Ovary (tissue), 3 donors: ENCODE measurements around the gene TTLL11.

Experiments used
- POLR2A ChIP-seq: fragments of 450-650 bp; IDR thresholded peaks from one replicate; pipeline ENCODE4 v1.6.1; 2017; ENCODE audit warnings: antibody characterized with exemption, mild to moderate bottlenecking, moderate library complexity
- TF ChIP-seq, protein P1 (sequence below), 3 donors: fragments of 450-650 bp in 2 of 3; fragments of 200-600 bp in 1 of 3; IDR thresholded peaks; one replicate each; pipeline versions ENCODE4 v1.5.1 to v1.8.0; 2016 to 2022; ENCODE audit warnings: antibody characterized with exemption in 3 of 3, mild to moderate bottlenecking in 1 of 3
- donor health status: DM: no; HTN: no; CAD: no.

DNA sequence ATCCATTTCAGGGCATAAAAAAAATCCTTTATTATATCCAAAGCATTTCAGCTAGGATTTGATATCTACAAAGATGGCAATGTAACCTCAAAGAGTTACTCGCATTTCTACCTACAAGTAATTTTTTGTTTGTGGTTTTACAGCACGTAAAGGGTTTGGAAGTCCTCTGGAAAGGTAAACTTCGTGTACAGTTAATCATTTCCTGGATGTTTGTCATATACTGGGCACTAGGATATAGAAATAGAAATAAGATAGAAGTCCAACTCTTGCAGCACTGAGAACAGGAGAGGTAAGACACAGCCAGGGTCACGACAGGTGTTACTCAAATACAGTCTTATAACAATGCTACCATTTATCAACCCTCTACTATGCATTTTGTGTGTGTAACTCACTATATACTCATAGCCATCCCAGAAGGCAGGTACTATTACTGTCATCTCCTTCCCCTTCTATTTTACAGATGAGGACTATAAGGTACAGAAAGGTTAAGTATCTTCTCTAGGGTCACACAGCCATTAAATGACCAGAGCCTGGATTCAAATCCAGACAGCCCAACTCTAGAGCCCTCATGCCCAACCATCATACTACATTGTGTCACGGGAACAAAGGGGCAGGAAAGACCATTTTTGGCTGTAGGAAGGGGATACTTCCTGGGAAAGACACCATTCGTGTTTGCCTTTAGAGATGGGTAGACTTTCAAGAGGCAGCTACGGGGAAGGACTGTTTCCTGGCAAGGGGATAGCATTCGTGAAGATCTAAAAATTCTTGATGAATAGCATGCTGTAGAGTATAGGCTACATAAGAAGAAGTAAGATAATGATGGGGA, 47.5 kb upstream of the TTLL11 start:
- TF ChIP-seq, protein P1, sequence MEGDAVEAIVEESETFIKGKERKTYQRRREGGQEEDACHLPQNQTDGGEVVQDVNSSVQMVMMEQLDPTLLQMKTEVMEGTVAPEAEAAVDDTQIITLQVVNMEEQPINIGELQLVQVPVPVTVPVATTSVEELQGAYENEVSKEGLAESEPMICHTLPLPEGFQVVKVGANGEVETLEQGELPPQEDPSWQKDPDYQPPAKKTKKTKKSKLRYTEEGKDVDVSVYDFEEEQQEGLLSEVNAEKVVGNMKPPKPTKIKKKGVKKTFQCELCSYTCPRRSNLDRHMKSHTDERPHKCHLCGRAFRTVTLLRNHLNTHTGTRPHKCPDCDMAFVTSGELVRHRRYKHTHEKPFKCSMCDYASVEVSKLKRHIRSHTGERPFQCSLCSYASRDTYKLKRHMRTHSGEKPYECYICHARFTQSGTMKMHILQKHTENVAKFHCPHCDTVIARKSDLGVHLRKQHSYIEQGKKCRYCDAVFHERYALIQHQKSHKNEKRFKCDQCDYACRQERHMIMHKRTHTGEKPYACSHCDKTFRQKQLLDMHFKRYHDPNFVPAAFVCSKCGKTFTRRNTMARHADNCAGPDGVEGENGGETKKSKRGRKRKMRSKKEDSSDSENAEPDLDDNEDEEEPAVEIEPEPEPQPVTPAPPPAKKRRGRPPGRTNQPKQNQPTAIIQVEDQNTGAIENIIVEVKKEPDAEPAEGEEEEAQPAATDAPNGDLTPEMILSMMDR (IDR thresholded peaks at IDR 0.05) = no peak
- TF ChIP-seq POLR2A = no peak
